H1 (cell line): Measurements from ENCODE around the gene HGD. TPM values are rescaled to one million over a fixed set of nuclear protein-coding genes. Genes with fewer than 3 reads are reported as not detected.

Source experiments
- CTCF ChIA-PET: fragments of 300-600 bp; sonication (Branson Sonifier 250); formaldehyde crosslinking; loops from one replicate; lab custom pipeline; 2021; ENCODE audit not compliant: partially characterized antibody; lab: Charles Lee
- POLR2A ChIA-PET: fragments of 300-600 bp; sonication (Branson Sonifier 250); formaldehyde crosslinking; loops from one replicate; lab custom pipeline; 2021; ENCODE audit warnings: inconsistent platforms; ENCODE audit not compliant: partially characterized antibody; lab: Charles Lee
- DNase-seq, 2 experiments: peaks; one replicate each; pipeline versions ENCODE4 v3.0.0 to v3.0.0-alpha.2; 2010 to 2022; ENCODE audit warnings: low spot score in 2 of 2, low read depth in 1 of 2, mixed read lengths in 1 of 2
- FAIRE-seq: peaks from 2 replicates; lab custom pipeline; 2011; peaks lifted over from hg19 to GRCh38; lab: Jason Lieb, UNC
- H2AFZ ChIP-seq: 2 replicates; pipeline ENCODE4 v1.8.1; 2012; ENCODE audit warnings: low read length, inconsistent platforms
- H2AK5ac ChIP-seq: 2 replicates; pipeline ENCODE4 v1.6.1; 2013; ENCODE audit warnings: low read depth, low read length
- H2BK120ac ChIP-seq: replicated peaks from 2 replicates; pipeline ENCODE3; 2013; ENCODE audit warnings: low read depth, low read length, inconsistent platforms
- H2BK12ac ChIP-seq: 2 replicates; pipeline ENCODE4 v1.6.1; 2013; ENCODE audit warnings: low read depth, low read length
- H2BK15ac ChIP-seq: 2 replicates; pipeline ENCODE4 v1.6.1; 2013; ENCODE audit warnings: low read length
- H2BK20ac ChIP-seq: 2 replicates; pipeline ENCODE4 v1.6.1; 2013; ENCODE audit warnings: low read length
- H2BK5ac ChIP-seq: 2 replicates; pipeline ENCODE4 v1.6.1; 2013; ENCODE audit warnings: low read depth, low read length
- H3K14ac ChIP-seq: 2 replicates; pipeline ENCODE4 v1.6.1; 2013; ENCODE audit warnings: inconsistent platforms; ENCODE audit not compliant: insufficient read length
- H3K18ac ChIP-seq: 2 replicates; pipeline ENCODE4 v1.6.1; 2013; ENCODE audit warnings: low read length; ENCODE audit errors: extremely low read depth
- H3K23ac ChIP-seq: 2 replicates; pipeline ENCODE4 v1.6.1; 2013; ENCODE audit warnings: inconsistent platforms; ENCODE audit not compliant: insufficient read length
- H3K23me2 ChIP-seq: 2 replicates; pipeline ENCODE4 v1.6.1; 2013; ENCODE audit warnings: low read depth, low read length
- H3K27ac ChIP-seq: 2 replicates; pipeline ENCODE4 v1.6.1; 2011; ENCODE audit warnings: low read depth, low read length, inconsistent platforms
- H3K27me3 ChIP-seq, 4 experiments: replicated peaks in 1 of 4; 1 replicate in 1 of 4; 2 replicates in 3 of 4; pipeline versions ENCODE4 v1.6.1 to v1.8.1; 2011 to 2013; ENCODE audit warnings: low read length in 3 of 4, mild to moderate bottlenecking in 3 of 4, inconsistent platforms in 2 of 4, mixed read lengths in 2 of 4, moderate library complexity in 1 of 4; ENCODE audit not compliant: control insufficient read depth in 3 of 4, insufficient read depth in 3 of 4; ENCODE audit errors: extremely low read depth in 1 of 4
- H3K36me3 ChIP-seq, 4 experiments: 2 replicates each; pipeline versions ENCODE4 v1.6.1 to v1.8.1; 2011 to 2013; ENCODE audit warnings: mild to moderate bottlenecking in 4 of 4, low read length in 3 of 4, moderate library complexity in 2 of 4, control low read depth in 1 of 4, inconsistent platforms in 1 of 4; ENCODE audit not compliant: insufficient read depth in 4 of 4, control insufficient read depth in 2 of 4
- H3K4ac ChIP-seq: replicated peaks from 2 replicates; pipeline ENCODE3; 2013; ENCODE audit warnings: low read length, low read depth, mixed read lengths, inconsistent platforms; ENCODE audit not compliant: insufficient read length
- H3K4me1 ChIP-seq, 4 experiments: replicated peaks in 1 of 4; 1 replicate in 1 of 4; 2 replicates in 3 of 4; pipeline versions ENCODE4 v1.6.1 to v1.8.1; 2011 to 2013; ENCODE audit warnings: low read length in 3 of 4, inconsistent platforms in 2 of 4, mixed read lengths in 1 of 4; ENCODE audit not compliant: insufficient read depth in 4 of 4, control insufficient read depth in 3 of 4
- H3K4me2 ChIP-seq, 2 experiments: 2 replicates each; pipeline versions ENCODE4 v1.6.1 to v1.8.1; 2011 to 2013; ENCODE audit warnings: low read depth in 2 of 2, low read length in 2 of 2, control low read depth in 1 of 2, inconsistent platforms in 1 of 2, mild to moderate bottlenecking in 1 of 2; ENCODE audit not compliant: insufficient read depth in 1 of 2
- H3K4me3 ChIP-seq, 4 experiments: fragments of 200-600, 300-600 bp in 1 of 4; sonication (generic), shearing (Covaris generic), sonication (Bioruptor Twin) in 1 of 4; 2 replicates each; pipeline versions ENCODE4 v1.5.1 to v1.8.1; 2011 to 2016; ENCODE audit warnings: low read length in 4 of 4, low read depth in 3 of 4, control low read depth in 2 of 4, inconsistent platforms in 2 of 4, mild to moderate bottlenecking in 2 of 4, mixed read lengths in 1 of 4, moderate library complexity in 1 of 4; ENCODE audit not compliant: insufficient read depth in 2 of 4; ENCODE audit errors: extremely low read depth in 1 of 4
- H3K56ac ChIP-seq: replicated peaks from 2 replicates; pipeline ENCODE3; 2013; ENCODE audit warnings: low read depth, mild to moderate bottlenecking, mixed read lengths, low read length, inconsistent platforms; ENCODE audit not compliant: insufficient read length
- H3K79me1 ChIP-seq: 2 replicates; pipeline ENCODE4 v1.6.1; 2013; ENCODE audit warnings: low read depth, low read length, control low read depth
- H3K79me2 ChIP-seq, 2 experiments: 2 replicates each; pipeline versions ENCODE4 v1.6.1 to v1.8.1; 2012 to 2013; ENCODE audit warnings: low read length in 2 of 2, mild to moderate bottlenecking in 2 of 2, inconsistent platforms in 1 of 2; ENCODE audit not compliant: insufficient read depth in 2 of 2, control insufficient read depth in 1 of 2
- H3K9ac ChIP-seq, 4 experiments: replicated peaks in 1 of 4; 1 replicate in 1 of 4; 2 replicates in 3 of 4; pipeline versions ENCODE4 v1.6.1 to v1.8.1; 2011 to 2013; ENCODE audit warnings: low read depth in 3 of 4, low read length in 3 of 4, control low read depth in 2 of 4, mild to moderate bottlenecking in 2 of 4, moderate library complexity in 2 of 4, inconsistent platforms in 1 of 4; ENCODE audit errors: extremely low read depth in 1 of 4
- H3K9me3 ChIP-seq, 2 experiments: 2 replicates each; pipeline versions ENCODE4 v1.6.1 to v1.8.1; 2012 to 2013; ENCODE audit warnings: mild to moderate bottlenecking in 2 of 2, moderate library complexity in 2 of 2, control low read depth in 1 of 2, inconsistent platforms in 1 of 2, low read depth in 1 of 2, low read length in 1 of 2, mixed read lengths in 1 of 2; ENCODE audit not compliant: insufficient read depth in 2 of 2
- H4K20me1 ChIP-seq, 2 experiments: replicated peaks in 1 of 2; 2 replicates each; pipeline versions ENCODE3 to v1.8.1; 2011 to 2013; ENCODE audit warnings: inconsistent platforms in 2 of 2, low read length in 2 of 2, mild to moderate bottlenecking in 1 of 2; ENCODE audit not compliant: insufficient read depth in 2 of 2, control insufficient read depth in 1 of 2
- H4K5ac ChIP-seq: 2 replicates; pipeline ENCODE4 v1.6.1; 2013; ENCODE audit warnings: low read length, low read depth, mixed read lengths, inconsistent platforms; ENCODE audit not compliant: insufficient read length
- H4K8ac ChIP-seq: 2 replicates; pipeline ENCODE4 v1.8.0; 2013; ENCODE audit warnings: mild to moderate bottlenecking, moderate library complexity, low read length, inconsistent platforms; ENCODE audit not compliant: insufficient read depth; ENCODE audit errors: extremely low read depth
- H4K91ac ChIP-seq: replicated peaks from 2 replicates; pipeline ENCODE3; 2013; ENCODE audit warnings: low read length, mixed read lengths, inconsistent platforms; ENCODE audit not compliant: insufficient read length
- SIRT6 ChIP-seq: IDR thresholded peaks from one replicate; pipeline ENCODE4 v1.7.1; 2012; ENCODE audit warnings: low read length, inconsistent platforms
- WGBS, 2 experiments: shearing (Covaris generic) in 1 of 2; methylation state at CpG; one replicate each; pipeline versions ENCODE4 v1.1.6 to v1.1.7; 2013 to 2015; ENCODE audit warnings: low lambda C conversion rate in 2 of 2, mixed read lengths in 2 of 2, inconsistent platforms in 1 of 2, low coverage in 1 of 2, missing lambda C conversion rate in 1 of 2; ENCODE audit not compliant: insufficient replicate concordance in 2 of 2, insufficient coverage in 1 of 2, insufficient read length in 1 of 2; ENCODE audit errors: extremely low coverage in 1 of 2, missing lambda C conversion rate in 1 of 2; 5-methylcytosine and 5-hydroxymethylcytosine counted together
- polyA plus RNA-seq, 7 experiments: library from polyadenylated mRNA; depleted of rRNA in 3 of 7; stranded (reverse) in 5 of 7; unstranded in 2 of 7; fragments of >200 nt in 5 of 7; fragments of 200-250 nt in 2 of 7; gene quantifications; 1 replicate in 5 of 7; 2 replicates in 1 of 7; 4 replicates in 1 of 7; pipeline versions ENCODE4 v1.2.1 to v1.2.3, GENCODE V29; 2011 to 2013; ENCODE audit warnings: missing spikeins in 2 of 7, mixed read lengths in 2 of 7
- total RNA-seq: library from RNA; stranded (reverse); fragmentation: NEBNext Ultra II Directional; extraction: Animal tissue kit (Norgen Biotek cat#: 25700); gene quantifications from 2 replicates; pipeline ENCODE4 v1.2.1, GENCODE V29; 2021

Gene HGD
- total and polyA plus RNA-seq, 2 of the 8 experiments (the other 6 are each of a cell fraction or from before 2014, with no cell fraction given): 0.11 TPM; not detected in 1

GRCh38 chr3:120648290-120648689, 33.7 kb downstream of the HGD start:
- POLR2A ChIA-PET: no interaction called here
- no peak overlapping the region for H2BK12ac ChIP-seq
- WGBS, 2 experiments: 97% methylated on average over 5 of the region's 5 CpGs; no CpG with 5 or more reads in 1 of the 2 experiments
- H3K36me3 ChIP-seq: no peaks in the 10 kb centered on the region
- no peak overlapping the region for H2BK20ac ChIP-seq
- no peaks in the 10 kb centered on the region for H3K27me3 ChIP-seq
- FAIRE-seq (no peak), DNase-seq (no peak)
- no peak overlapping the region for H3K4ac ChIP-seq
- no peak overlapping the region for H2BK5ac ChIP-seq
- H3K23ac ChIP-seq: no peak overlapping the region
- no peak overlapping the region for H3K4me3 ChIP-seq
- H3K56ac ChIP-seq: no peak overlapping the region
- no peak overlapping the region for H4K5ac ChIP-seq
- no peak overlapping the region for H3K27ac ChIP-seq
- no peaks in the 10 kb centered on the region for H3K79me2 ChIP-seq
- H3K4me1 ChIP-seq: no peaks in the 10 kb centered on the region; a peak in 2 of 7 replicates
- H2BK120ac ChIP-seq: no peak overlapping the region
- no peak overlapping the region for H4K8ac ChIP-seq
- H3K23me2 ChIP-seq: no peaks in the 10 kb centered on the region
- H3K9me3 ChIP-seq: no peaks in the 10 kb centered on the region
- no peaks in the 10 kb centered on the region for H3K79me1 ChIP-seq
- no peak for TF ChIP-seq SIRT6
- H4K20me1 ChIP-seq: no peaks in the 10 kb centered on the region
- no peak overlapping the region for H2BK15ac ChIP-seq
- no peak overlapping the region for H4K91ac ChIP-seq
- H3K14ac ChIP-seq: no peak overlapping the region
- CTCF ChIA-PET: no interaction called here
- H2AFZ ChIP-seq: no peak overlapping the region
- no peak overlapping the region for H3K4me2 ChIP-seq
- no peak overlapping the region for H2AK5ac ChIP-seq
- H3K18ac ChIP-seq: no peak overlapping the region
- H3K9ac ChIP-seq: no peak overlapping the region
